GM18507 (cell line): ENCODE measurements around the gene FAM181A.

Experiments
- DNase-seq: peaks from one replicate; pipeline ENCODE4 v3.0.0; 2011; ENCODE audit warnings: low read depth; ENCODE audit not compliant: insufficient read length; ENCODE audit errors: extremely low spot score
- FAIRE-seq: peaks from 2 replicates; lab custom pipeline; 2011; peaks lifted over from hg19 to GRCh38; lab: Jason Lieb, UNC

FAM181A gene

GRCh38 chr14:93957751-93958566 is 30.8 kb downstream of the FAM181A start:
- DNase-seq (no peak), FAIRE-seq (no peak)

- DNase-seq (no peak), FAIRE-seq (no peak)
Observed at GRCh38 chr14:93958567-93959238, 31.6 kb downstream of the FAM181A start.

GRCh38 chr14:93959239-93960107 is 32.3 kb downstream of the FAM181A start:
- DNase-seq (peak; percentile 81), FAIRE-seq (peak; percentile 99)

- peak; percentile 24 for FAIRE-seq
Observed at GRCh38 chr14:93960108-93960475, 32.9 kb downstream of the FAM181A start.

GRCh38 chr14:93960774-93961438 is 33.8 kb downstream of the FAM181A start:
- FAIRE-seq = no peak
- no peak for DNase-seq

More at GRCh38 chr14:93960108-93960475, 32.9 kb downstream of the FAM181A start:
- no peak for DNase-seq

DNA sequence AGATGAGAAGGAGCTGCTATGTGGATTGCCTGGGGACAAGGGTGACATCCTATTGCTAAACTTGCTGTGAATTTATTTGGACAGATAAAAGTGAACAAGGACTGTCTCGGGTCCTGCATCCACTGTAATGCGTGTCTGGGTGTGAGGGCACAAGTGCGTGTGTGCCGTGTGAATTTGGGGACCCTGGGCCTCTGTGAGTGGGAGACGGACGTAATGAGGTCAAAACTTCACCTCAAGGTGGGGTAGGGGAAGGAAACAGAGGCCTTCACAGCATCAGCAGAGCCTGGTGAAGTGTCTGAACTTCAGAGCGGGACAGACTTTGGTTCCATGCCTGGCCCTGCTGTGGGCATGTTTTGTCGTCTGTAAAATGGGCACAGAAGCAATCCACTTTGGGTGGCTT is 34.5 kb downstream of the FAM181A start:
- FAIRE-seq (no peak), DNase-seq (no peak)

- DNase-seq = no peak
- FAIRE-seq = peak; percentile 98
Observed at GRCh38 chr14:93962701-93963601, 35.8 kb downstream of the FAM181A start.

DNA sequence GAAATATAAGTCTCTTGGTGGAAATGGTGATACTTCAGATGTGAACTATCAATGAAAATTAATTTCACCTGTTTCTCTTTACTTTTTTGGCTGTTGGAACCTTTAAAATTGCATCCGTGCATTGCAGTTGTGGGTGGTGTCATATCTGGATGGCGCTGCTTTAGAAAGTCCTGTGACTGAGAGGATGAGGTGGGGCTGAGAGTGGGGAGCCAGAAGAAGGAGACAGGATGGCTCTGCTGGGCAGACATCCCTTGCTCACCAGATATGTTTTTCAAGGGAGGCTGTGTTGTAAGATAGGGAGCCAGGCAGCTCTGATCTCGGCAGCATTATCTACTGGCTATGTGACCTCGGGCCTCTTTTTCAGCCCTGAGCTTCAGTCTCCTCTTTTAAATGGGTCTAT is 36.5 kb downstream of the FAM181A start:
- DNase-seq = no peak
- no peak for FAIRE-seq

- no peak for FAIRE-seq
- no peak for DNase-seq
Observed at GRCh38 chr14:93964281-93964680, 37.1 kb downstream of the FAM181A start.

DNA sequence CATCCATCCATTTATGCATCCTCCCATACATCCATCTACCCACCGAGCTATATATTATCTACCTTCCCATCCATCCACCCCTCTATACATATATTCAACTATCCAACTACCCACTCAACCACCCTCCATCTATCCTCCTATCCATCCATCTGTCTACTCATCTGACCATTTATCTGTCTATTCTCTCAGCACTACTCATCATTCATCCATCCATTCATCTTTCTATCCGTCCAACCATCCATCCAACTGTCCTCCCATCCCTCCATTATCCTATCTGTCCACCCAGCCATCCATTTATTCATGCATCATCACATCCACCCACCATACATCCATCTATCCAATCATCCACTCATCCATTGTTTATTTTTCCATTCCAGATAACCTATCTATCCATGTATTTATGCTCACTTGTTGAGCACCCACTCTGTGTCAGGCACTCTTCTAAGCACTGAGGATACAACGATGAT is 37.7 kb downstream of the FAM181A start:
- no peak for DNase-seq
- FAIRE-seq = no peak

GRCh38 chr14:93965287-93965821 is 38.2 kb downstream of the FAM181A start:
- FAIRE-seq (no peak), DNase-seq (no peak)

DNA sequence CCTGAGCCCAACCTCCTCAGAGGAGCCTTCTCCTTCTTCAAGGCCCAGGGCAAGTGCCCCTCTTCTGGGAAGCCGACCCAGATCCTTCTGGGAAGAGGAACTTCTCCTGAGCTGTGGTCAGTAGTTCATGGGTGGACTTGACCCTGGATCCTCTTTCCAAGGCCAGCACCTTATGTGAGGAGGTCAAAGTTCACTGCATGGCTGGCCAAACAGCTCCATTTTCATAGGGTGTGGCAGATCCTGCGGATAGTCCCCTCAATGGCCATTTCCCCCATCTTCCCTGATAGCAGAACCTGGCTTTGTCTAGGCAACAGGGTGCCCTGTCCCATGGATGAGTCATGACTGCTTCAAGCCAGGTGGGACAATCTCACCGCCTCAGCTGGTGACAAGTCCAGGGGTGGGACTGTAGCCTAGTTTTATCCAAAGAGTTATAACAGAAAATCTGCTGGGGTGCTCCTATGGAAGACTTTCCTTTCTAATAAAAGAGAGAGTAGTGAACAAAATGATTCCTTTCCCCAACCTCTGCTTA is 38.9 kb downstream of the FAM181A start:
- DNase-seq = no peak
- FAIRE-seq = no peak

- DNase-seq (peak; percentile 71), FAIRE-seq (peak; percentile 92)
Observed at GRCh38 chr14:93967637-93968250, 40.6 kb downstream of the FAM181A start.

DNA sequence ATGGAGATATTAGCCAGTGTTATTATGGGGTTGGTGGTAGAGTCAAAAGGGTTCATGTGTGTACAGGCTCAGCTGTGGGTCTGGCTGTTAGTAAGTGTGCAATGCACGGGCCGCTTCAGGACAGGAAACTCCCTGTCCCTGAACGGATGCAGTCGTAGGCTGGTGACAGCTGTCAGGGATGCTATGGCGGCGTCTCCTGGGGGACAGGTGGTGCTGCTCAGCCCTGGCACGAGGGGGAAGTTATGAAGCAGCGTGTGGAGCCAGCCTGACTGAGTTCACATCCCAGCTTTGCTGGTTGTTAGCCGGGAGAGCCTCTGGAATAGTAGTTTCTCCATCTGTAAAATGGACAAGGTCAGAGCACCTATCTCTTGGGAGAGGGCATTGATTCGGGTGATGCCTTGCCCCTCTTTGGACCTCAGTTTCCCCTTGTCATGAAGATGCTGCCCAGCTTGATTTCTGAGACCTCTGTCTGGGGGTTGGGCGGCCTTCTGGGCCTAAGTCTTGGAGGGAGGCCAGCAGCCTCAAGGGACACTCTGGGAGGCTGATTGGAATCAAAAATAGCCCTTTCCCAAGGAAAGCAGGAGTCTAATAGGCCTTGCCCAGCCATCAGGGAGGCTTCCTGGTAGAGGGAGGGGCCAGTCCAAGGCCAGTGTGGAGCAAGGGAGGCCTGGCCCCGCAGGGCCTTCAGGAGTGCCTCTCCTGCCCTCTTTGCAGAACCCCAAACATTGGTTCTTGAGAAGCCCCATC is 42.1 kb downstream of the FAM181A start:
- DNase-seq (no peak), FAIRE-seq (peak; percentile 65)

- no peak for FAIRE-seq
Observed at GRCh38 chr14:93970585-93970964, 43.4 kb downstream of the FAM181A start.

GRCh38 chr14:93970965-93971634 is 44.0 kb downstream of the FAM181A start:
- FAIRE-seq (peak; percentile 92), DNase-seq (no peak)

More at GRCh38 chr14:93970585-93970964, 43.4 kb downstream of the FAM181A start:
- no peak for DNase-seq
